H1 (cell line): ENCODE measurements around the gene RBBP6. TPM values are rescaled to one million over a fixed set of nuclear protein-coding genes. Genes with fewer than 3 reads are reported as not detected.

Experiments used
- ASH2L ChIP-seq: fragments of 200-600, 300-600 bp; sonication (generic); IDR thresholded peaks from one replicate; pipeline ENCODE4 v1.7.1; 2017; ENCODE audit warnings: low read length
- CREB1 ChIP-seq: IDR thresholded peaks from 2 replicates; pipeline ENCODE4 v1.6.1; 2012; ENCODE audit warnings: inconsistent platforms
- RNF2 ChIP-seq: fragments of 200-900, 300-1000 bp; sonication (generic); IDR thresholded peaks from 2 replicates; pipeline ENCODE4 v1.7.1; 2016; ENCODE audit warnings: borderline replicate concordance, low read depth, mild to moderate bottlenecking, antibody characterized with exemption, low read length; ENCODE audit not compliant: poor library complexity, severe bottlenecking; ENCODE audit errors: missing control alignments
- TAF1 ChIP-seq: IDR thresholded peaks from 2 replicates; pipeline ENCODE4 v1.6.1; 2011; ENCODE audit warnings: mild to moderate bottlenecking, low read depth, low read length
- TAF7 ChIP-seq: optimal IDR thresholded peaks from 2 replicates; pipeline ENCODE3; 2011; ENCODE audit warnings: low read depth, mild to moderate bottlenecking, inconsistent platforms, low read length, moderate library complexity, borderline replicate concordance
- polyA plus RNA-seq, 7 experiments: library from polyadenylated mRNA; depleted of rRNA in 3 of 7; stranded (reverse) in 5 of 7; unstranded in 2 of 7; fragments of >200 nt in 5 of 7; fragments of 200-250 nt in 2 of 7; gene quantifications; 1 replicate in 5 of 7; 2 replicates in 1 of 7; 4 replicates in 1 of 7; pipeline versions ENCODE4 v1.2.1 to v1.2.3, GENCODE V29; 2011 to 2013; ENCODE audit warnings: missing spikeins in 2 of 7, mixed read lengths in 2 of 7
- total RNA-seq: library from RNA; stranded (reverse); fragmentation: NEBNext Ultra II Directional; extraction: Animal tissue kit (Norgen Biotek cat#: 25700); gene quantifications from 2 replicates; pipeline ENCODE4 v1.2.1, GENCODE V29; 2021

The RBBP6 gene
- total and polyA plus RNA-seq, 2 of the 8 experiments (the other 6 are each of a cell fraction or from before 2014, with no cell fraction given) = 22.5 to 54.5 TPM

GRCh38 chr16:24562811-24563210, 23.4 kb downstream of the RBBP6 start (continued):
- TF ChIP-seq CREB1 = no peak
- no peak for TF ChIP-seq TAF7
- TF ChIP-seq TAF1 = no peak
- TF ChIP-seq ASH2L = no peak
- no peak for TF ChIP-seq RNF2
